UCSD-AML1 (cell line): ENCODE results near the gene OTOF.

Source experiments
- DNase-seq: peaks from one replicate; lab custom pipeline; 2025; ENCODE audit not compliant: unreplicated experiment; lab: John Stamatoyannopoulos, UW

OTOF gene

DNA sequence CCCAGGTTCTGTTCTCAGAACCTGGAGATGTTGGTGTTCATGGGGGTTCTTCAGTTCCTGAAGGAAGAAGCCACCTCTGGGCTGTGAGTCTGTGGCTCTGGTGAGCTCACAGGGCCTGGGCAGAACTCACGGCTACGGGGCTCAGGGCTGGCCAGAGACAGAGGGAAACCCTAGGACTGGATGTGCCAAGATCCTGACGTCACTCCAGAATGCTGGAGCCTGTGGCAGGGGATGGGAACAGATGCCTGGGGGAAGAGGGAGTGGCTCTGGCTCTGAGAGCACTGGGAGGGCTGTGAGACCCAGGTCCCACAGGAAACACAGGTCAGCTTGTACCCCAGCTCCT is at the start of gene OTOF:
OTOF (minus strand) TSS at position 214 of the 343 bp plus-strand sequence.
- no peak for DNase-seq

DNA sequence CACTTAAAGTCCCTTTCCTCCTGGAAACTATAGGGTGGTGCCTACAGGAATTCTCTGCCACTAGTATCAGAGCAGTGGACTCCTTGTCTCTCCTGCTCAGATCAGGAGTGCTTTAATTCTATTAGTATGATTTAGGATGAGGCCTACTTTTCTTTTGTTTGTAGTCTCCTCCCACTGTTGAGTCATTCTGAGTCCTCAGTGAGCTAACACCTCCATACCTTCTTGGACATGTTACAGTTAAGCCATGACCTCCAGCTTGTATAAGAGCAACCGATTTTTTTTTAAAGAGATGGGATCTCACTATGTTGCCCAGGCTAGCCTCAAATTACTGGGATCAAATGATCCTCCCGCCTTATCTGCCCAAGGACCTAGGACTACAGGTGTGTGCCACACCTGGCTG is 48.7 kb upstream of the OTOF start:
- no peak for DNase-seq

DNA sequence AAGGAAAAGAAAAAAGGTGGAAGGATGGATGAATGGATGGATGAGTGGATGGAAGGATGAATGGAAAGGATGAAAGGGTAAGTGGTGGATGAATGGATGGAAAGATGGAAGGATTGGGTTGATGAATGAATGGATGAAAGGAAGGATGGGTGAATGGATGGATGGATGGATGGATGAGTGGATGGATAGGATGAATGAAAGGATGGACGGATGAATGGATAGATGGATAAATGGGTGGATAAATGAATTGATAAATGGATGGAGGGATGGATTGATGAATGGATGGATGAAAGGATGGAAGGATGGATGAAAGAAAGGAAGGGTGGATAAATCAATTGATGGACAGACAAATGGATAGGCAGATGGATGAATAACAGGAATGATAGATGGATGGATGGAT is 48.2 kb upstream of the OTOF start:
- DNase-seq: no peak

DNA sequence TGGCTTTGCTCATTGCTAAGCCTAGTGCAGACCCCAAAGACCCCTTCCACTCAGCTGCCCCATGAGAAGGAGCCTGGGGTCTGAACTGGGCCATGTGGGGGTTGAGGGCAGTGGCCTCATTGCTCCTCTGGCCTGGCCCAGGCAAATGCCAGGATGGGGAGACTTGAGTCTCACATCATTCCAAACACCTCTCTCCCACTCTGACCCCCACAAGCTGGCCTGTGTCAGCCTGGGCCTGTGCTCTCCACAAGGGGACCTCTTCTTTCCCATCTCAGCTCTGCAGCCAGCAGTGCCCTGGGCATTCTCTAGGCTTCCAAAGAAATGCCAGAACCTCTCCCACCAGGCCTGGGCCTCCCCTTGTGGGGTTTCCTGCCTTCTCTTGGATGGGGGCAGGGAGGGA is 45.8 kb upstream of the OTOF start:
- no peak for DNase-seq

DNA sequence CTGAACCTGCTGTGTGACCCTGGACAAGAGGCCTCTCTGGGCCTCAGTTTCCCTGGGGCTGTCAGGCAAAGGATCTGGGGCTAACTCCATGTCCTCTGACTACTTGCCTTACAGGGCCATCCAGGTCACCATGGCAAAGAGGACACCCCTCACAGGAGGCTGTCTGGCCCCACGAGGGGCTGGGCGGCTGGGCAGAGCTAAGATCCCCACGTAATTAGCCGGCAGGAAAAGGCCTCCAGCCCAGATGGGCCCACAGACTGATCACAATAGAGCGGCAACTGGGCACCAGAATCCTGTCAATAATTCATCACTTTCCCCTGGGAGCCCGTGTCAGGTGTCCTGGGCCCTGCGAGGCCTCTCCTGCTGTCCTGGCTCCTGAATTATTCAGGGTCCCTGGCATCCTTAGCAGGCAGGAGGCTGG is 44.8 kb upstream of the OTOF start:
- no peak for DNase-seq

DNA sequence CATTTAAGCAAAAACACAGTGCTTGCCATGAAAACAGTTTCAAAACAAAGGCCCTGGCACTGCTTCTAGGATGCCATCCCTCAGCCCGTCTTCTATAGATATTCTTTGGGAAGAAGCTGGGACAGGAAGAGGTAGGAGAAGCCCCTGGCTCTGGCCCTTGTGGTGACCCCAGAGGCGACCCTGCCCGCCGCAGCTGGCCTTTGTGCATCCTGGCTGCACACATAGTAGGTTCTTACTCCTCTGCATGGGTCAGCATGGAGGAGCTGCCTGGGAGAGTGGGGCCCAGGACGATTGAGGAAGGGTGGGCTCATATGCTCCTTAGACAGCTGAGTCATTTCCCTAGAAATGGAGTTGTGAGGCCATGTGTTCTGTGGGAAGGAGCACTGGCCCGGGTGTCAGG is 44.4 kb upstream of the OTOF start:
- no peak for DNase-seq

DNA sequence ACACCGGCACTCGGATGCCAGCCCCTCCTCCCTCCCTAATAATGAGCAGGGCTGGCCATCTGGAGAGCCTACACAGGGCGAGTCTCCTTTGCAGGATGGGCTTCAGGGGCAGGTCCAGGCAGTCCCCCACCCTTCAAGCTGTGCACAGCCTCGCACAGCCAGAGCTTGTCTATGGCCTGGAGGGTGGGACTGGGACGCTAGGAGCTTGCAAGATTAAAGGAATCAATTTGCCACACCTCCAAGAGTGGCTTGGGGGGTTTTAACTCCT is 43.9 kb upstream of the OTOF start:
- no peak for DNase-seq

DNA sequence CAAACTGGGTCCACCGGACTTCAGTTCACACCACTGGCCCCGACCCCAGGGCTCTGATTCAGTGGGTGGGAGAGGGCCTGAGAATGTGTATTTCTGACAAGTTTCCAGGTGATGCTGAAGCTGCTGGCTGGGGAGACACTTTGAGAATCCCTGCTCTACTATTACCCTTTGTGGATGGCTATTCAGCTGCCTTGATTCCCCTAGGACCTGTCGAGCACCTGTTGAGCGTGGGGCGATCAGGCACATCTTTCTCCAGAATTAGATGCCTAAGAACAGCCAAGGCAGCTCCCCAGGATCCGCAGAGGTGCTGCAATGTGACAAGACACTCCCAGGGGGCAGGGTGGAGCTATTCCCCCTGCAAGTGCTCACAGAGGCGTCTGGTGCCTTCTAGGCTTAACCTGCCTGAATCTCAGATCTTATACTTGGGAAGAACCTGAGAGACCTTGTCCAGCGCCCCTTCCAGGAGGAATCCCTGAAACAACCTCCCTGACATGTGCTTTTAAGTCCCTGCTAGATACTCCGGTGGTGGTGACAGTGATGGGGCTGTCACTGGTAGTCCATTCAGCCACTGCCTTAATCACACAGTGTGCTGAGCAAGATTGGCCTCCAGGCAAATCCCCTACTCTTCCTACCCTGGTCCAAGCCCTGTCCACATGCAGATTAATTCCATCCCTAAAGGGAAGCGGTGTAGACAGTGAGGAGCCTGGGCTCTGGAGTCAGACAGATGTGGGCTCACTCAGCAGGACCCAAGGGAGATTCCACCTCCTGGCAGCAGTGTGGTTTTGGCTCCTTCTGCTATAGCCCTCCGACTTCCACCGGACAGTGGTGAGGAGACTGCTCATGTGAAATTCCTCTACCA is 43.4 kb upstream of the OTOF start:
- DNase-seq: peak; percentile 26

DNA sequence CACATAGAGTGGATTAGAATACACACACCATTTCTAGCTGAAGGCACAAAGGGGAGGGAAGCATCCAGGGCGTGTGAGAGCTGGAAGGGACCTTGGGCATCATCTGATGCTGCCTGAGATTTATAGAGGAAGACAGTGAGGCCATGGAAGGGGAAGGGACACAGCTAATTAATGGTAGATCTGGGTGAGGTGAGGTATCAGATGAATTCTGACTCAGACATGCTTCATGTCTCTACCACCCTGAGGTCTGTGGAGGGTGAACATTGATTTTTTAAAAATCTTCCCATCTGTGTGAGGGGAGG is 42.2 kb upstream of the OTOF start:
- DNase-seq: no peak

DNA sequence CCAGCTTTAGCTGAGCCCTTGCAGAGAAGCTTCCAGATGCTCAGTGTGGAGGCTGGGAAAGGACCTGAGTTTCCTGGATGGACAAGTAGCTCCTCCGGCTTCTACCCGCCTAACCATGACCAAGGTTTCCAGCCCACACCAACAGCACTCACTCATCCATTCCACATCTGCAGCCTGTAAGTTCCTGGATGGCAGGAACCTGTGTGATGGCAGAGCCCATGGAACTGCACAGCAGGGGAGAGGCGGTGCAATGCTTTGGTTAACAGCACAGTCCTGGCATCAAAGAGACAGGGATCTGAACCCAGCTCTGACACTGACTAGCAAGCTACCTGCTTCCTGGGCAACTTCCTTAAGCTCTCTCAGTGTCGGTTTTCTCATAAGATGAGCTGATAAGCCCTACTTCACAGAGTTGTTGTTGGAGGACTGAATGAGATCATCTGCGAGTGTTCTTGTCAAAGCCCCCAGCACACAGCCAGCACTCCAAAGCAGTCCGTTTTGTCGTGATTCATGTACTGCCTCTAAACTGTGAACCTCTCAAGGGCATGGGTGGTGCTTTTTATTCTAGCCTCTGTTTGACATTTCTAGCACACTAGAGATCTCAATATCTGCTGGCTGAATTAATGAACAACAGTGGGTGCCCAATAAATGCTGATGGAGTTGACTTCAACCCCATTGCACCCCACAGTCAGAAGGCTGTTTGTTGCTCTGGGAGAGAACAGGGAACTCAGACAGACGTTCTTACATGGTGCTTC is 41.6 kb upstream of the OTOF start:
- no peak for DNase-seq

DNA sequence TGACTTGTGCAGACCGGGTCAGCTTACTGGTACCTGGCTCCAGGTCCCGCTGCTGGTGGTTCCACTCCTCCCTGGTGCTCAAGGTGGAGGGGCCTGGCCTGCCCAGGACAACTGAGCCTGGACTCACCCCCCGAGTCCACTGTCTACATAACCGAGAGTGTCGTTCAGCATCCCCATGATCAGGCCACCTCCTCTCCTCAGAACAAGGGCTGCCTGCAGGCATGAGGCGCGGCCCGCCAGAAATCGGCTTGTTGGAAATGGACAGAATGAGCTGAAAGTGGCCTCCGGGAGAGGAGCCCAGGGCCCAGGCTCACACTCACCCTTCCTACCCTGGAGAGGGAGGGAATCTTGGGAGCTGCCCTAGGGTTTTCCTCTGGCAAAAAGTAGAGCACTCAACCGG is 38.9 kb upstream of the OTOF start:
- DNase-seq: no peak

DNA sequence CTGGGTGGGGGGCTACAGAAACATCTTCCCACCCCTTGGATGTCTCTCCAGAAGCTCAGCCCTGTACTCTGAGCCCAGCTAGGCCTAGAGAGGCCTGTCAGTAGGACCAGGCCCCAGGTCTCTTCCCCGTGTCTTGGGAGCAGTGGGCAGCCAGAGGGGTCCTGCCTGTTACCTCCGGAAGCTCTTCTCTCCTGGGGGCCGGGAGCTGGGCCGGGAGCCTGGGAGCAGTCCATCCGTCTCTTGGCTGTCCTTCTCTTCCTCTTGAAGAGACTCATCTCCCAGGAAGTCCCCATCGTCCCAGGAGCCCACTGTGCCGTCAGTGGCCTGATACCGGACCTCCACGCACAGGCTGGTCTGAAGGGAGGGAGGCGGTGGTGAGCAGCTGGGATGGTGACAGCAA is 38.3 kb upstream of the OTOF start:
- DNase-seq: no peak

DNA sequence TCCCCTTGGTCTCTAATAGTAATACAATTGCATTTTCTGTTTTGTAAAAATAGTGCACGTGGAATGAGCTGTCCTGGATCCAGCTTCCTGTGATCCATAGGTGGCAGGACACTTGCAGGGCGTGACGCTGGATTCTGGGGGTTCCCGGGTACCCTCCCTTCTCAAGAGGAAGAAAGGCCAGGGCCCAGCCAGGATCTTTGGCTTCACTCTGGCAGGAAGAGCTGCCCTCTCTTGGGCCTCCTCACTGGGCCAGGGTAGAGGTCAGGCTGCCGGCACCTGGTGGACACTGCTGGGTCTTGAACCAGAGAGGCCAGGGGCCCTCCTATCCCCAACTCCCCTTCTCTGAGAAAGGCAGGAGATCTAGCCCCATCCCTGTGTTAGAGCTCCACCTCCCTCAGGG is 37.8 kb upstream of the OTOF start:
- no peak for DNase-seq

DNA sequence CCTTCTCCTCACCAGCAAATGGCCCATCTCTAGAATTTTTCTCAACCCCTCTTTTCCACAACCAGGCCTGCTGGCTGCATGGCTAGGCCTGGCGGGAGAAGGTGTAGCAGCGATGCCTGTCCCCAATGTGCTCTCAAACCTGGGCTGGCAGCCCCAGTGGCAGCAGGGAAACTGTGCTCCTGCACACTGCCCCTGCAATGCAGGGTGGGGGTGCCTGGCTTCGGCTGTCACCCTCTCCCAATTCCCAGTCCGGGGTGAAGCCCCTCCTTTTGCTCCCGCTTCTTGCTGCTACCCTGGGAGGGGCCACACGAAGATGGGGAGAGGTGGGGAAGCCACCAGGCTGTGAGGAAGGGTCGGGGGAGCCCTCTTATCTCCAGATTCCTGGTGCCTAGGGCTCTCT is 36.1 kb upstream of the OTOF start:
- DNase-seq: no peak

DNA sequence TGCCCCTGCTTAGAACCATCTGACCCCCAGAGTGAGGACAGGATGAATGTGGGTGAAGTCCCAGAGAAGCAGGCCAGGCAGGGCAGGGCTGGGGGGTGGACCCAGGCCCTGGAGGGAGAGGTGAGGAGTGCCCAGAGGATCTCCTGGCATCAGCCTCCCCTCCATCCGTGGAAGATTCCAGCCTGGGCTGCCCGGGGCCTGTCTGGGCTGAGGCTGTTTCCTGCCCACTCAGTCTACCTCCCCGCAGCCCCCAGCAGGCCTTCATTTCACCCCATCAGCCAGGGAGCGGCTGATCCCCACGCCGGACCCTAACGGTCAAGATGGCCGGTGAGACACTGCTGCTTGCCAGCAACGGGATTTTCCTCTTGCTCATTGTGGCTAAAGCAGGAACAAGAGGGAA is 35.3 kb upstream of the OTOF start:
- no peak for DNase-seq

DNA sequence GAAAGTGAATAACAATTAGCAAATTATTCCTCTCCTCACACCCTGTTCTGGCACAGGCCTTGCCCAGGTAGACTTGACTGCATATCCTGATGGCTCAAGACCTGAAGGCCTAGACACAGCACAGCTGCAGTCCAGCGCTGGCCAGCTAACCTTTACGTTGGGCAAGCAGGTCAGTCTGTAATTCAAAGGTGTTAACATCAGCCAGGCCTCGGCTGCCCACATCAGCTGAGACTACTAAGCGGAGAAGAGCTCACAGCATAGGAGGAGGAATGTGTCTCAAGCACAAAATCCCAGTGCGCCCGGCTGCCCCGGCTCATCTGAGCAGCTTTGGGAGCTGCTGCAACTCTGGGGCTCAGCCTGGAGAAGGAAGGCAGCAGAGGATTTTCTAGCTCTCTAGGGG is 33.5 kb upstream of the OTOF start:
- no peak for DNase-seq

DNA sequence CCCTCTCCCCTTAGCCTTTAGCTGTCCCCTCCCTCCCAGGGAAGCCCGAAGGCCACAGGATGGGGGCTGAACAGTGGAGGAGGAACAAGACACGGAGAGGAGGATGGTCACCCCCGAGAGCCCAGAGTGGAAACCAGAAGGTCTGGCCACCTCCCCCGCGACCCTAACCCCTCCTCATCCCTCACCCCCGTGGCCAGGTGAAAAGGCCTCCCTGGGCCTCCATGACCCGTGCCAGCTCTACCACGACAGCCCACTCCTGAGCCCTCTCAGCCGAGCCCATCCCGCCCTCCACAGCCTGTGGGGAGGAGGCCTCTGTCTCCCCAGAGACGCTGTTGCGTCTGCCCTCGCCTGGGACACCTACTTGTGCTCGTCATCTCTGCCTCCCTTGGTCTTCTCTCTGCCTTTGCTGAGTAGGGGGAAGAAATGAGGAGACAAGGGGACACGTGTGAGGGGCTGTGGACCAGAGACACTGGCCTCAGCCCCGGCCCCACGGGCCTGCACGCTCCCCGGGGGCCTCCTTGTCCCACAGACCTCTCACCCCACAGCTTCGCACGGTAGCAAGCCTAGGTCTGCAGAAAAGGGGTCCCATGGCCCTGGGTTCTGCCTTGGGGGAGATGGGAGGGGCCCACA is 32.5 kb upstream of the OTOF start:
- no peak for DNase-seq

DNA sequence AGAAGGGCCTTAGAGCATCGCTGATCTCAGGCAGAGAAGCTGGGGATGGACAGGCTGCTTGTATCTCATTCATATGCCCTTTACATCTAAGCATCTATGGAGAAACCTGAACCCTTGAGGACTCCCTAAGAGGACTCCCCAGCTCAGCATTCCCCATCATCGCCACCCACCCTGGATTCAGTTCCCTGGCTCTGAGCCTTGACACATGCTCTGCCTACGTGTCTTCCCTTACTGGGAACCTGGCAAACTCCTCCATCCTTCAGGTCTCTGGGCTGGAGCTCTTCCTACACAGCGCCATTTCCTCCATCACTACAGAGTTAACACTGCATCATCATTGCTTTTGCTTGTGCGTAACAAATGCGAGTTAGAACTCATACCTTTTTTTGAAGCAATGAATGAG is 31.2 kb upstream of the OTOF start:
- DNase-seq: no peak

DNA sequence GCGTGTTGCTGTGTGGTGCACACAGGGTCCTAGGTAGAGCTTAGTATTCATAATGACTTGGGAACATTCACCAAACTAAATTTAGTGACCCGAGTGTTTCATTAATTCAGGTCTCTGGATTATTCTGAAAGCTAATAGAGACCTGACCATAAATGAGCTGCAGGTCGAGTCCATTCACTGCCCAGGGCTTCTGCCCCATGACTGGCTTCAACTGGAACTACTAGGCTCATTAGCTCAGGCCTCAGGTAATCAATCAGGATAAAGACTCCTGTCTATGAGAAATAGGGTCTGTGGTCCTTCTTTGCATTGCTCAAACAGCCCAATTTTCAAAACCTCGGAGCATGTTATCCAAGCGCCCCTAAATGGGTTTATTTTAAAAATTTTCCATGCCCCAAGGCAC is 30.0 kb upstream of the OTOF start:
- DNase-seq: no peak

DNA sequence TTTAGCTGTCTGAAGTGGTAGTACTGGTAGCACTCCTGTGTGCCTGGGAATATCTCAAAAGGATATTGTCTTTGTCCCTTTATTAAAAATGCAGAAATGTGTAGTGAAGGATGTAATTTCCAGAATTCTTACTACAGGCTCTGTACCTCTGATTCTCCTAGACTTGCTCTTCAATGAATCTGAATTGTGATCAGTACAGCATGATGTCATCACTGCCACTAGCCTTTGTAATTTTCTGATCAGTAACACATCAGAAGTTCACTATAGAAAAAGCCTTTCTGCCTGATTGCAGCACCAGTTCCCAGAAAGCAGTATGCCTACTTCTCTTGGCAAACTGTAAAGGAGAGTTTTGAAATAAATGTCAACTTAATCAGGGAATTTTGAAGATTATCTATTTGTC is 29.2 kb upstream of the OTOF start:
- DNase-seq: no peak

DNA sequence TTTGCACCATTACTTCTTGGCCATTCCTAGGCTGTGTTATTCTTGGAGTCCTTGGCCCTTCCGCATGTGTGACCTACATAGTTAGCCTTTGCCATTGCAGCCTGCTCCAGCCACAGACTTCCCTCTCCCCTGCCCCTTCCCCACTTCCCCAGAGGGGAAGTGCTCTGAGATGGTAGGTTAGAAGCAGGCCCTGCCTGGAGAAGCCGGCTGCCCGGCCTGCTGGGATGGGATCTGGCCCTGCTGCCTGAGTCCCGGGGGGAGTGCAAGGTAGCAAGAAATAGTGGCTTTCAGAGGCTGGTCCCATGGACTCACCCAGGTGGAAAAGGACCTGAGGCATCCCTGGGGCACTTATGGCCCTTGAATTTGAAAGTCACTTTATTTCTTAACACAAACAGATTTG is 28.4 kb upstream of the OTOF start:
- peak; percentile 26 for DNase-seq

DNA sequence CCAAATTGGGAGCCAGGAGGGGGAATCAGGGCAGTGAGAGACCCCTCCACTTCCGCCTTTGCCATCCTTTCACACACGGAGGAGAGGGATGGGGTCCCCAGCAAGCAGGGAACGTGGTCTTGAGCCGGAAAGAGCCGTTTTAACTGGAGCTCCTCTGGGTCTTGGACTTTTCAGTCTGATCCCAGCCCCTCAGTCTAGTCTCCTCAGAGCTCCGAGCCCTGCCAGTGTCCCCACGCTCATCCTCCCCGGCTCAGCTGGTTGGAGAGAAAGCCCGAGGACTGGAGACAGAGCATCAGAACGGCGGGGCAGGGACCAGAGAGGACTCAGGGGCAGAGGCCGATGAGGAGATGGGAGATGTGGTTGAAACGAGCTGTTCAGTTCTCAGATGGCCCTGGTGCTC is 26.1 kb upstream of the OTOF start:
- no peak for DNase-seq
